Left colon (tissue), 2 donors: ENCODE measurements around the gene ZBTB18. TPM values are rescaled to one million over a fixed set of nuclear protein-coding genes. Genes with fewer than 3 reads are reported as not detected.

Source experiments
- ATAC-seq: fragments of 200-7000 bp; cut with Tn5 transposase; one replicate; pipeline ENCODE4 v1.9.1; 2020; ENCODE audit warnings: mild to moderate bottlenecking, moderate library complexity
- DNase-seq, 2 donors: peaks; one replicate each; pipeline ENCODE4 v3.0.0-alpha.2; 2020
- intact Hi-C, 2 donors: fragments of 100-400 bp; cut with DNase I in 1 of 2; cut with micrococcal nuclease in 1 of 2; formaldehyde crosslinking; loops; one replicate each; pipeline versions ENCODE4 v1.11.2 to v1.14.0; 2022; cut with DNase I, micrococcal nuclease
- total RNA-seq, 2 donors: library from RNA; stranded (reverse); fragmentation: NEBNext Ultra II Directional; extraction: Animal tissue kit (Norgen Biotek cat#: 25700); gene quantifications; one replicate each; pipeline ENCODE4 v1.2.1, GENCODE V29; 2021
- donor health status: DM: no; HTN: no; CAD: no.
- donor health status: DM: yes; HTN: yes; CAD: no.

The ZBTB18 gene
- total RNA-seq, 2 donors from 2014 or later, result 19.6 to 19.9 TPM

- ATAC-seq (no peak), DNase-seq (peak in 1 of 2 donors; percentile 26)
These were observed 26.6 kb downstream of the ZBTB18 start for GRCh38 chr1:244077473-244078220.

GRCh38 chr1:244080343-244080929 lies 29.4 kb downstream of the ZBTB18 start:
- intact Hi-C loops, result no loop called here
- DNase-seq, result no peak
- no peak for ATAC-seq

More at GRCh38 chr1:244077473-244078220, 26.6 kb downstream of the ZBTB18 start:
- intact Hi-C loops, result no loop called here

DNA sequence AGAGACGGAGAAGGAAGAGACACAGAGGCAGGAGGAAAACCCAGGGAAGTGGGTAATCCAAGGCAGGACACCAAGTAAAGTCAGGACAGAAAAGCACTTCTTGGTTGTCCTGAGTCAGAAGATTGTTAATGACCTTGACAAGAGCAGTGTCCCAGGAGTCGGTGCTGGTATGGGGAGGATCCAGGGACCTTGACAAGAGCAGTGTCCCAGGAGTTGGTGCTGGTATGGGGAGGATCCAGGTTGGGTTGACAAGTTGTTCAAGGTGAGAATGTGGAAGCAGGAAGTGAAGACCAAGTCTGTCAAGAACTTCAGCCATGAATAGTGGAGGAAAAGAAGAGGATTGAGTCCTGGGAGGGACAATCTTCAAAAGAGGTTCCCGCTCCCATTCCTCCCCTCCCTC lies 31.9 kb downstream of the ZBTB18 start:
- no peak for ATAC-seq
- intact Hi-C loops, result no loop called here
- no peak for DNase-seq

GRCh38 chr1:244083383-244083943 lies 32.4 kb downstream of the ZBTB18 start:
- intact Hi-C loops, result no loop called here
- no peak for ATAC-seq
- no peak for DNase-seq

DNA sequence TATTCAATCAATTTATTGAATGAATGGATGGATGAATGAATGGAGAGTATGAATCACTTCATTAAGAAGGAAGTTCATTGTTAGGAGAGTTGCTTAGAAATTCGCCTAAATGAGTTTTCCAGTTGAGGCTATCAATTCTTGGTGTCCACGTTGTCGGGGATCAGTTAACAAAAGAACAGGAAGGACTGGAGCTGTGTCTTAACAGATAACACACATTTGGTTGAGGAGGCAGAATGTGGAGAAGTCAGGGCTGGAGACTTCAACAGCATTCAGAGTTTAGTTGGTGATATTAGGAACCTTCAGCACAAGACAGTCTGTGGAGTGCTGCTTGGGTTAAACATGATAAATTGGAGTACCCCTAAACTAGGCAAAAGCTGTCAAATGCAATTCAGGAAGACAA lies 33.7 kb downstream of the ZBTB18 start:
- no peak for DNase-seq
- intact Hi-C loops, result no loop called here
- no peak for ATAC-seq

- DNase-seq (no peak), ATAC-seq (no peak)
- intact Hi-C loops, result no loop called here
These were observed 34.8 kb downstream of the ZBTB18 start for GRCh38 chr1:244085891-244086290.

DNA sequence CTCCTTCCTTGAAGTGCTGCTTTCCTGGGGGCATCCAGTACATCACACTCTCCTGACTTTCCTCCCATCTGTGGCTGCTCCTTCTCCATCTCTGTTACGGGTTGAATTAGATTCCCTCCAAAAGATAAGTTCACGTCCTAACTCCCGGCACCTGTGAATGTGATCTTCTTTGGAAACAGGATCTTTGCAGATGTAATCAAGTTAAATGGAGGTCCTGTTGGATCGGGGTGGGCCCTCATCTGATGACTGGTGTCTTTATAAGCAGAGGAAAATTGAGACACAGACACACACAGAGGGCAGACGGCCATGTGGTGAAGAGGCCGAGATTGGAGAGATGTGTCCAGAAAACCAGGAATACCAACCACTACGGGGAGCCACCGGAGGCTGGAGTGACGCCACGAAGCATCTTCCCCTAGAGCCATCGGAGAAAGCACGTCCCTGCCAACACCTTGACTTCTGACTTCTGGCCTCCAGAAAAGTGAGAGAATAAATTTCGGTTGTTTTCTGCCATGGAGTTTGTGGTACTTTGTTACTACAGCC lies 36.0 kb downstream of the ZBTB18 start:
- DNase-seq (no peak), ATAC-seq (no peak)
- intact Hi-C loops, result no loop called here

DNA sequence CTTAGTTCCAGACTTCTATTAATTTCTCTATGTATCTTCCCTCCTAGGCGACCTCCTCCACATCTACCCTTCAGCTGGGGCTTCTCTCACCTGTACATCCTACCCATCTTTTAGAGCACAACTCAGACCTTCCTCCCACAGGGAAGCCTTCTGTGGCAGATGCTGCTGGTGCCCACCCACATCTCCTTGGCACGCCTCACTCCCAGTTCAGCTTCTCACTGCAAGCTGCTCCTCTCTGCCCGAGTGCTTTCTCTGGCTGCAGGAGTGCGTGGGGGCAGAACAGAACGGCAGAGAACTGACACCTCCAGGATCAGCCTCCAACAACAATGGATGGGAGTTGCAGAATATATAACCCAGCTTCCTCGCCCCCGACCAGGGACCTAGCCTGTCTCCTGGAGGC lies 36.5 kb downstream of the ZBTB18 start:
- DNase-seq, result no peak
- ATAC-seq, result no peak
- intact Hi-C loops, result no loop called here

DNA sequence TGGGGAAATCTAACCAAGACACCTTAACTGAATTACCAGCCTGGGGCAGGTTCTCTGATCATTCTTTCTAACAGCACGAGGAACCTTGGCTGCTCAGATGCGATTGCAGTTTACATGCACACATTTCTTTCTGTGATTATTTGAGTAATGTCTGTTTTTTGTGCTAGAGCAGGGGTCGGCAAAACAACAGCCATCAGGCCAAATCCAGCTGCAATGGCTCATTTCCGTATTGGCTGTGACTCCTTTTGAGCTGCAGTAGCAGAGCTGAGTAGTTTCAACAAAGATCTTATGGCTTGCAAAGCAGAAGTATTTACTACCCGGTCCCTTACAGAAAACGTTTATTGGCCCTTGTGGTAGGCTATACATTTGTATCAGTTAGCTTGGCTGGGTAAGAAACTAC lies 37.1 kb downstream of the ZBTB18 start:
- no peak for DNase-seq
- intact Hi-C loops, result no loop called here
- ATAC-seq, result no peak

DNA sequence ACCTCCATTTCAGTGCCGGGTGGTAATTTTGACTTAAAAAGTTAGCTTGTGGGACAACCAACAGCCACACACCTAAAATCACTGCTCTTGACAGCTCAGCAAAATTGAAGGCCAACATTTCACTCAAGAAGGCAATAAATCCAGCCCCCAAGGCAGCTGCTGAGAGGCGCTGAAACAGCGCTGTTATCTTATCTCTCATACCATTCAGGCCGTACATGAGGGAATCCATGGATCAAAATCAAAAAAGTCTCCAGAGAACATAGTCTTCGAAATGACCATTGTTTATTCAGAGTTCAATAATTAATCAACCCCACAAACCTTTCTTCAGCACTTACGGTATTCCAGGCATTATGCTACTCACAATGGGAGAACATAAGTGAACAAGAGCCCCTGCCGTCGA lies 38.5 kb downstream of the ZBTB18 start:
- intact Hi-C loops, result no loop called here
- DNase-seq, result no peak

DNA sequence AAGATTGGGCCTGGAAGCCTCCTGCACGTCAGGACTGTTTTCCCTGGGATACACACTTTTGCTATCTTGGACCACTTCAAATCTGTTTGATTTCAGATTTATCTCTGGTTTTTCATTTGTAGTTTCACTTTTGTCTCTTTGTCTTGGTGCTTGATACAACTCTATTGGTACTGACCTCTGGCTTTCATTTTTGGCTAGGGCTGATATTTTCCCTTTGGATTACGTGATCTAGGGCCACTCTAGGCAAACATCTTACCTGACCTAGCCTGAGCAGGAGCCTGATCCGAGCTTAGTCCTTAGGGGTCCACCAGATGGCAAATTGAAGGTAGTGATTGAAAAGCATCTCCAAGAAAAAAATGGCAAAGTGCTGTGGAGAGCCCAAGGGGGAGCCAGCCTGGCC lies 39.6 kb downstream of the ZBTB18 start:
- ATAC-seq, result no peak
- intact Hi-C loops, result no loop called here
- DNase-seq, result no peak

More for the DNA sequence above, 38.5 kb downstream of the ZBTB18 start:
- ATAC-seq, result no peak

- intact Hi-C loops, result no loop called here
- DNase-seq, result no peak
- peak; percentile 65 for ATAC-seq
These were observed 41.3 kb downstream of the ZBTB18 start for GRCh38 chr1:244092293-244092963.

- intact Hi-C loops, result no loop called here
- DNase-seq (peak; percentile 35 to 46), ATAC-seq (peak; percentile 89)
These were observed 42.0 kb downstream of the ZBTB18 start for GRCh38 chr1:244092964-244093638.

GRCh38 chr1:244094880-244095528 lies 43.9 kb downstream of the ZBTB18 start:
- DNase-seq, result no peak
- ATAC-seq, result no peak
- intact Hi-C loops, result no loop called here

- ATAC-seq, result no peak
- no peak for DNase-seq
- intact Hi-C loops, result no loop called here
These were observed 44.4 kb downstream of the ZBTB18 start for GRCh38 chr1:244095529-244095911.

DNA sequence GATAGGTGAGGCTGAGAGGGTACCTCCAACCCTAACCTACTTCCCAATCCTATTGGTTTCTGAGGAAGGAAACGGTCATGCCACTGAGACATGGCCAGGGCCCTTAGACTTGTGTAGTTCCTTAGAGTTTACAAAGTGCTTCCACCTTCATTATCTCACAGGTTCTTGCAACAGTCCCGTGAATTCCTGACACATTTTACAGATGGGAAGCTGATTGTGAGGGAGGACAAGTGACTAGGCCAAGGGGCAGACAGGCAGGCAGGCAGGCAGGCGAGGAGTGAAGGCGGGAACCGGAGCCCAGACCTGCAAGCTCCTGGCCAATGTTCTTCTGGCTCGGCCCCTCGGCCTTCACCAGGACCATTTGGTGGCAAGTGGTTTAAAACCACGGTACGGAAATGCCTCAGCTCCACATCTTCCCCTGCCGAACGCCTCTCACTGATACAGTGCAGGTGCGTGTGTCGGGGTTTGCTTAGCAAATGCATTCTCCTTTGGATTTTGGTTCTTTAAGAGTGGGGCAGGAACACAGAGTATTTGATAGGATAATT lies 45.1 kb downstream of the ZBTB18 start:
- intact Hi-C loops, result no loop called here
- ATAC-seq (no peak), DNase-seq (no peak)

DNA sequence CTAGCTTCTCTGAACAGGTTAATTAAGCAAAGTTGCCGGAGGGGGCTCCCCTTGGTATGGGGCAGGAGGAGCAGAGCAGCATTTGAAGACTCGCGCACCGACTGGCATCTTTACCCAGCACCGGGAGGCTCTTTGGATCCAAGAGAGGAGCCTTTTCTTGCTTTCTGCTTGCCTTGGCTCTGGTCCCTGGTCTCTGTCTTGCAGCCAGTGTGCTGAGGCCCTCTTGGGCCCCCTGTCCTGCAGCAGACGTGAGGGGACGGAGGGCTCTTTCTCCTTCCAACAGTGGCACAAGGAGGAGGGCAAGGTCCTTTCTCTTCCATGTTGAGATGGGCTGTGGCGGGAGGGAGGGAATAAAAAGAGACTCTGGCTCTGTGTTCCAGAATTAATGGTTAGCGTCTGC lies 45.6 kb downstream of the ZBTB18 start:
- DNase-seq, result no peak
- intact Hi-C loops, result no loop called here
- no peak for ATAC-seq
